Naive B cell (primary cell): Measurements from ENCODE around the gene PHOX2A. TPM values are rescaled to one million over a fixed set of nuclear protein-coding genes. Genes with fewer than 3 reads are reported as not detected.

Experiments
- ATAC-seq, 2 donors: fragments of 150-1000 bp; cut with Tn5 transposase; 2 replicates each; pipeline ENCODE4 v1.10.0; 2021; ENCODE audit warnings: low read depth in 2 of 2, mild to moderate bottlenecking in 2 of 2, moderate library complexity in 2 of 2
- DNase-seq: peaks from one replicate; pipeline ENCODE4 v3.0.0; 2022
- H3K27ac Mint-ChIP-seq, 6 donors: one replicate each; pipeline ENCODE4 v1.8.0; 2020 to 2022; ENCODE audit warnings: mild to moderate bottlenecking in 6 of 6, mixed read lengths in 6 of 6, moderate library complexity in 5 of 6, inconsistent platforms in 2 of 6
- H3K27me3 Mint-ChIP-seq, 3 donors: one replicate each; pipeline ENCODE4 v1.8.0; 2021 to 2022; ENCODE audit warnings: mixed read lengths in 3 of 3, mild to moderate bottlenecking in 1 of 3
- H3K36me3 Mint-ChIP-seq, 2 donors: one replicate each; pipeline ENCODE4 v1.8.0; 2020 to 2022; ENCODE audit warnings: mixed read lengths in 2 of 2, inconsistent platforms in 1 of 2, mild to moderate bottlenecking in 1 of 2
- H3K4me1 Mint-ChIP-seq, 3 donors: one replicate each; pipeline ENCODE4 v1.8.0; 2020 to 2022; ENCODE audit warnings: mixed read lengths in 3 of 3, inconsistent platforms in 1 of 3, mild to moderate bottlenecking in 1 of 3, moderate library complexity in 1 of 3
- H3K4me3 Mint-ChIP-seq, 8 donors: one replicate each; pipeline ENCODE4 v1.8.0; 2020 to 2022; ENCODE audit warnings: mild to moderate bottlenecking in 8 of 8, mixed read lengths in 8 of 8, moderate library complexity in 8 of 8, inconsistent platforms in 2 of 8
- H3K9me3 Mint-ChIP-seq, 7 donors: one replicate each; pipeline ENCODE4 v1.8.0; 2020 to 2022; ENCODE audit warnings: mixed read lengths in 7 of 7, mild to moderate bottlenecking in 5 of 7, inconsistent platforms in 2 of 7, moderate library complexity in 1 of 7
- polyA plus RNA-seq, 6 donors: library from polyadenylated mRNA; unstranded; fragments of 300-500 nt; fragmentation: Illumina TruSeq; gene quantifications; one replicate each; pipeline ENCODE4 v1.2.3, GENCODE V29; 2021; ENCODE audit warnings: low read depth in 6 of 6

PHOX2A gene
- polyA plus RNA-seq, 6 donors from 2014 or later, result not detected

DNA sequence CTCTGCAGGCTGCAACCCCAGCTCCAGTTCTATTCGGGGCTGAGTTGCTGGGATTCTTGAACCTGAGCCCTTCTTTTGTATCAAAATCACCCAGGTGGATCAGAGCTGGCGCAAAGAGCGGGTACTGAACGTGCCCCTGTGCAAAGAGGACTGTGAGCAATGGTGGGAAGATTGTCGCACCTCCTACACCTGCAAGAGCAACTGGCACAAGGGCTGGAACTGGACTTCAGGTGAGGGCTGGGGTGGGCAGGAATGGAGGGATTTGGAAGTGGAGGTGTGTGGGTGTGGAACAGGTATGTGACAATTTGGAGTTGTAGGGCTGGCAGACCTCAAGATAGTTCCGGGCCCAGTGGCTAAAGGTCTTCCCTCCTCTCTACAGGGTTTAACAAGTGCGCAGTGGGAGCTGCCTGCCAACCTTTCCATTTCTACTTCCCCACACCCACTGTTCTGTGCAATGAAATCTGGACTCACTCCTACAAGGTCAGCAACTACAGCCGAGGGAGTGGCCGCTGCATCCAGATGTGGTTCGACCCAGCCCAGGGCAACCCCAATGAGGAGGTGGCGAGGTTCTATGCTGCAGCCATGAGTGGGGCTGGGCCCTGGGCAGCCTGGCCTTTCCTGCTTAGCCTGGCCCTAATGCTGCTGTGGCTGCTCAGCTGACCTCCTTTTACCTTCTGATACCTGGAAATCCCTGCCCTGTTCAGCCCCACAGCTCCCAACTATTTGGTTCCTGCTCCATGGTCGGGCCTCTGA lies 48.3 kb downstream of the PHOX2A start:
- no peaks in the 10 kb centered on the region for H3K4me1 Mint-ChIP-seq
- peaks cover 0 to under 1% of the 10 kb centered on the region in 2 donors for H3K36me3 Mint-ChIP-seq
- no peaks in the 10 kb centered on the region for H3K9me3 Mint-ChIP-seq
- H3K27me3 Mint-ChIP-seq, result no peaks in the 10 kb centered on the region
- no peak for DNase-seq
- no peak overlapping the region for H3K4me3 Mint-ChIP-seq
- H3K27ac Mint-ChIP-seq, result peak overlapping the region in 2 of 6 donors; percentile 20 to 86
- no peak for ATAC-seq

DNA sequence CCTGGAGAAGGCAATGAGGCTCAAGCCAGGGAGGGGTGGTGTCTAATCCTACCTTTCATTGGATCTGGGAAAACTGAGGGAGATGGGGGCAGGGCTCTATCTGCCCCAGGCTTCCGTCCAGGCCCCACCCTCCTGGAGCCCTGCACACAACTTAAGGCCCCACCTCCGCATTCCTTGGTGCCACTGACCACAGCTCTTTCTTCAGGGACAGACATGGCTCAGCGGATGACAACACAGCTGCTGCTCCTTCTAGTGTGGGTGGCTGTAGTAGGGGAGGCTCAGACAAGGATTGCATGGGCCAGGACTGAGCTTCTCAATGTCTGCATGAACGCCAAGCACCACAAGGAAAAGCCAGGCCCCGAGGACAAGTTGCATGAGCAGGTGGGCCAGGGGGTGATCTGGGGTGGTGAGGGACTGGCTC lies 52.0 kb downstream of the PHOX2A start, which contains the start of gene FOLR1:
Gene FOLR1, plus strand, starts transcription at position 180 of the 421 bp plus-strand sequence. Its CDS starts 34 bp downstream, at position 214.
- Mint-ChIP-seq H3K27ac (no peak within 1 kb of the TSS), H3K27me3 (no peaks in the 10 kb centered on the region), H3K36me3 (peaks cover 0 to 4% of the 10 kb centered on the region in 2 donors), H3K4me1 (no peaks in the 10 kb centered on the region), H3K4me3 (no peak within 1 kb of the TSS), H3K9me3 (no peaks in the 10 kb centered on the region)
- ATAC-seq (no peak), DNase-seq (no peak)

DNA sequence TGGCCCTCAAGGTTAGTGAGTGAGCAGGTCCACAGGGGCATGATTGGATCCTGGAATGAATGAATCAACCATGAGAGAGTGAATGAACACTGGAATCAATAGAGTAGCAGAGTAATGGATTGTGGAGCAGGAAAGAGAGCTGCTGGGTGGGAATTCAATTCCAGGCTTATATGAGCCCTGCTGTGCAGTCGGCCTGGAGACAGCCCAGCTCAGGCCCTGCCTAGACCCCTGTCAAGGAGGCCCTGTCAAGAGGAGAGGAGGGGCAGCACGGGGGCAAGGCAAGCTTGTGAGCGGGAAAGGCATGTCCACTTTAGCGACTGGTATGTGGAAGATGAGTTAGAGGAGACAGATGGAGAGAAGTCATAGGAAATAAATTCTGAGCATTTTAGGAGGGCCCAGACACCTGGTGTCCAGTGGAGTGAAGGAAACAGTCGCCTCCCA lies 53.3 kb downstream of the PHOX2A start:
- Mint-ChIP-seq H3K9me3 (no peaks in the 10 kb centered on the region), H3K27me3 (no peaks in the 10 kb centered on the region), H3K4me1 (no peaks in the 10 kb centered on the region), H3K4me3 (no peak overlapping the region), H3K36me3 (peaks cover 0 to 4% of the 10 kb centered on the region in 2 donors), H3K27ac (no peak overlapping the region)
- no peak for ATAC-seq
- DNase-seq, result no peak

DNA sequence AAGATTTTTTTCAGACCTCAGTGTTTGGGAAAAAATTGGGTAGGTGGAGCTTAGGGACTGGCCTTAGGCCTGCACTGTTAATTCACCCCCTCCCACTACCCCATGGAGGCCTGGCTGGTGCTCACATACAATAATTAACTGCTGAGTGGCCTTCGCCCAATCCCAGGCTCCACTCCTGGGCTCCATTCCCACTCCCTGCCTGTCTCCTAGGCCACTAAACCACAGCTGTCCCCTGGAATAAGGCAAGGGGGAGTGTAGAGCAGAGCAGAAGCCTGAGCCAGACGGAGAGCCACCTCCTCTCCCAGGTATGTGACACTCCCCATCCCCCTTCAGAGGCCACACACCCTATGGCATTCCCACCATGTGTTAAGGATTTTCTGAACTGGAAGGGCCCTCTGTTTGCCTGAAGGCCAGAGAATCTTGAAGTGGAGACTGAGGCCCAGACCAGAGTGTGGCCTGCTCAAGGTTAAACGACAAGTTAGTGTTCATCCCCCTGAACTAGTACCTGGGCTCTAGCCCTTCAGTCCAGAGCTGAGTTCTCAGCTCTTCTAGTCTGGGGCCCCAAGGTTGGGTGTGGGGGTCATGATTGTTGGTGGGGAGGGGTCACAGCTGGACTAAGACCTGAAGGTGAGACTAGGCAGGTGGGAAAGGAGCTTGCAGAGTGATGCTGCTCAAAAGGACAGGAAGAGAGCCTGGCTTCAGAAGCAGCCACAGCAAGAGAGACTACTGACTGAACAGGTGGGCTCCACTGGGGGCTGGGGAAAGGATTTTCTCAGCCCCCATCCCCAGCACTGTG lies 54.3 kb downstream of the PHOX2A start:
- no peak for ATAC-seq
- DNase-seq, result no peak
- Mint-ChIP-seq H3K27me3 (no peaks in the 10 kb centered on the region), H3K9me3 (no peaks in the 10 kb centered on the region), H3K4me1 (no peaks in the 10 kb centered on the region), H3K36me3 (peaks cover 0 to 4% of the 10 kb centered on the region in 2 donors), H3K27ac (peak overlapping the region in 1 of 6 donors; percentile 22), H3K4me3 (no peak overlapping the region)

Other genes with a start within 250 kb of the PHOX2A start
- gene IL18BP, start 245.3 kb downstream of the PHOX2A start, polyA plus RNA-seq, result 10 to 100 TPM in 1 of 6 donors, 1 to 10 TPM in 5; 2.1 to 10.4 (median 5.7) TPM
- 100 to 1,000 TPM in 1 of 6 donors, 10 to 100 TPM in 4, 1 to 10 TPM in 1; 5.4 to 102 (median 20.4) TPM for gene NUMA1, start 163.6 kb downstream of the PHOX2A start, polyA plus RNA-seq
- gene LRRC51, start 163.3 kb downstream of the PHOX2A start, polyA plus RNA-seq, result 1 to 10 TPM; 1.6 to 6.2 (median 3.2) TPM
- gene LAMTOR1, start 140.9 kb downstream of the PHOX2A start, polyA plus RNA-seq, result 100 to 1,000 TPM; 108 to 191 (median 132) TPM
- not detected for gene TOMT, start 138.3 kb downstream of the PHOX2A start, polyA plus RNA-seq
- 10 to 100 TPM; 44.4 to 70.7 (median 54.3) TPM for gene ANAPC15, start 131.5 kb downstream of the PHOX2A start, polyA plus RNA-seq
- under 1 TPM in 2 of 6 donors, not detected in 4; 0.51 to 0.75 TPM for gene FOLR3, start 108.5 kb downstream of the PHOX2A start, polyA plus RNA-seq
- not detected for gene FOLR1, start 52.0 kb downstream of the PHOX2A start, polyA plus RNA-seq
- gene FOLR2, start 27.4 kb downstream of the PHOX2A start, polyA plus RNA-seq, result 1 to 10 TPM in 2 of 6 donors, under 1 TPM in 2, not detected in 2; 0.70 to 1.6 (median 1.2) TPM
- 10 to 100 TPM in 1 of 6 donors, 1 to 10 TPM in 5; 4.8 to 13.1 (median 7.7) TPM for gene INPPL1, start 19.4 kb downstream of the PHOX2A start, polyA plus RNA-seq
- gene CLPB, start 190.4 kb upstream of the PHOX2A start, polyA plus RNA-seq, result 1 to 10 TPM; 4.1 to 8.6 (median 6.8) TPM